Muscle of back (tissue), 11 donors: ENCODE data around the gene LPO. TPM values are rescaled to one million over a fixed set of nuclear protein-coding genes. Genes with fewer than 3 reads are reported as not detected.
A peak's percentile ranks its signal among the peaks of the same experiment; 100 is the strongest.

Experiments
- DNase-seq, 3 donors: peaks; one replicate each; pipeline versions ENCODE4 v3.0.0 to v3.0.0-alpha.2; 2013
- polyA plus RNA-seq, 10 donors: library from polyadenylated mRNA; unstranded; fragments of 120-200 nt; gene quantifications; one replicate each; pipeline ENCODE4 v1.2.1, GENCODE V29; 2013; ENCODE audit not compliant: insufficient read length in 10 of 10

Gene LPO
- polyA plus RNA-seq, 10 donors = 0.07 to 0.29 (median 0.17) TPM; not detected in 1

DNA sequence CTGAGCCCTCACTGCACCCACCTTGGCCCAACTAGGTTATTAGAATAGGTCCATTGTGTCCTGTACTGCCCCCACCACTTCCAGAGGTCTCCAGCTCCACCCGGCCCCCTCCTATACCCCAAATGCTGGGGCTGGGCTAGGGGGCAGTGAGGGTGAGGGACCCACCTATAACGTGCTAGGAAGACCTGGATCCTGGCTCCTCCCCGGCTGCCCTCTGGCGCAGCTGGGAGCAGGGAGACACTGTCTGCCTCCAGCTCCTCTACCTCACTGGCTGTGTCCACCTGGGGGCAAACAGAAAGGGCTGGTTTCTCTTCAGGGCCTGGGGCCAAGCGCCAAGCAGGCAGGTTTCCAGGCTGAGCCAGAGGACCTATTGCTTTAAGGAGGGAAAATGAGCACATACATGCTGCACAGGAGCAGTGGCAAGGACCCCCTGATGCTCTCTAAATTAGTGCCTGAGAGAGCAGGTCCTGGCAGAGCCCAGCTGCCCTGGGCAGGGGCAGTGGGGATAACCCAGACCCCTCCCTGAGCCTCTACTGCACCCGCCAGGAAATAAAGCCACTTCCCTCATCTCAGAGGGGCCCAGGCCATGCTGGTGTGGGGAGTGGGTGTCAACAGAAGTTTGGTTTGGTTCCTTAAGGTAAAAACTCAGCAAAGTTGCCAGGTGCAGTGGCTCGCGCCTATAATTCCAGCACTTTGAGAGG, 78.0 kb downstream of the LPO start:
- DNase-seq = no peak

DNA sequence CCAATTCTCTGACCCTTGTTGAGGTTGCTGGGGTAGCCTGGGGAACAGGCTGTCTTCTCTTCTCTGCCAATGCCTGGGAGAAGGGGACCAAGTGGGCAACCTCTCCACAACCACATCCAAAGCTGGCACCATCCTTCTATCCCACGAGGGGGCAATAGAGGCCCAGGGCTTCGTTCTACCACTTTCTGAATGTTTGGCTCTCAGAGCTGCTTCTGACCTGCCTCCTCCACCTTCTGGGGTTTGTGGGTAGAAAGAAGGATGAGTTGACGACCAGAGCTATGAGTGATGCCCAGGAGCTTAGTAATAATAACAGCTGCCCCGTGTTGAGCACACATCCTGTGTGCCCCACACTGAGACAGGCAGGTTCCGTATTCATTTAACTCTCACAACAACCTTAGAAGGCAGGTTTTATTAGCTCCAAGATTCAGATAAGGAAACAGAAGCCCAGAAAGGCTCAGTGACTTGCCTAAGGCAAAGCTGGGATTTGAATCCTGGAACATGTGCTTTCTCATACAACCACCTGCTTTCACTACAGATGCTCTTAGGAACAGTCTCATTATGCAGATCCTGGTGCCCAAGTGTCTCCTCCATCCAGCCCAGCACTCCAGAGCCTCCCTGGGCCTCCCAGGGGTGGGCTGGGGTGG, 79.2 kb downstream of the LPO start:
- peak in 1 of 3 donors; percentile 26 for DNase-seq

DNA sequence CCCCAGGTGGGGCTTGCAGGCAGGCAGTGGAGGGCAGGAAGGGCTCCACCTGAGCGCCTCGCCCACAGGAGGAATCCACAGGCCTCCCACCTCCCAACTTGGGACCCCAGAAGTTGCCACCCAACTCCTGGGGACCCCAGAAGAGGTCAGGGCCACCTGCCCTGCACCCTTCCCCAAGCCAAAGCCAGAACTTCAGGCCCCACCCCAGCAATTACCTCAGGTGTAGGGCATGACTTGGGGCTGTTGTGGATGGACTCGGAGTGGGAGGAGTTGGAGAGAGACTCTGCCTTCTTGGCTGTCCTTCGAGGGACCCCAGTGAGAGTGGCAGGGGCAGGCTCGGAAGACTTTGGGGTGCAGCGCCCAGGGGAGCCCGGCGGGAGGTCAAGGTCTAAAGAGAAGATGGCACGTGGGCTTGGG, 79.7 kb downstream of the LPO start:
- no peak for DNase-seq

Other genes with a start within 250 kb of the LPO start
- gene SRSF1, start 231.3 kb upstream of the LPO start, polyA plus RNA-seq = 100 to 1,000 TPM; 164 to 237 (median 177) TPM
- 10 to 100 TPM; 33.2 to 48.9 (median 41.1) TPM for gene DYNLL2, start 155.2 kb upstream of the LPO start, polyA plus RNA-seq
- under 1 TPM in 1 of 10 donors, not detected in 9; 0.09 TPM for gene OR4D1, start 90.2 kb upstream of the LPO start, polyA plus RNA-seq
- gene OR4D2, start 71.6 kb upstream of the LPO start, polyA plus RNA-seq = not detected
- under 1 TPM; 0.15 to 0.75 (median 0.35) TPM for gene EPX, start 45.9 kb upstream of the LPO start, polyA plus RNA-seq
- gene MKS1, start 19.3 kb upstream of the LPO start, polyA plus RNA-seq = 10 to 100 TPM; 11.5 to 26.1 (median 14.9) TPM
- 10 to 100 TPM in 3 of 10 donors, 1 to 10 TPM in 7; 4.1 to 17.8 (median 7.6) TPM for gene MPO, start 42.4 kb downstream of the LPO start, polyA plus RNA-seq
- 1 to 10 TPM; 3.3 to 6.8 (median 4.3) TPM for gene TSPOAP1, start 90.2 kb downstream of the LPO start, polyA plus RNA-seq
- 10 to 100 TPM; 68.9 to 98.0 (median 82.9) TPM for gene SUPT4H1, start 113.6 kb downstream of the LPO start, polyA plus RNA-seq
- 1 to 10 TPM in 2 of 10 donors, under 1 TPM in 7, not detected in 1; 0.04 to 3.1 (median 0.11) TPM for gene RNF43, start 178.9 kb downstream of the LPO start, polyA plus RNA-seq
- gene HSF5, start 249.8 kb downstream of the LPO start, polyA plus RNA-seq = under 1 TPM; 0.05 to 0.25 (median 0.14) TPM